Measurements from ENCODE around the gene STK40.
A peak's percentile ranks its signal among the peaks of the same experiment; 100 is the strongest.

STK40 gene

GRCh38 chr1:36401602-36402503 is 16.1 kb upstream of the STK40 start:
- no peak overlapping the region for H3K4me3 ChIP-seq (ENCODE audit: low read depth, low read length)
- TF ChIP-seq CTCF (IDR thresholded peaks at IDR 0.05; ENCODE audit: insufficient read depth, low read length, missing control alignments) = no peak
- ChIA-PET POLR2A (interaction anchor here (0.6 to 1.5 kb wide), 3 partner anchors 15 to 59 kb away, joined by 3 to 11 read pairs (median 4); no protein-coding TSS in a partner anchor), CTCF (interaction anchor here (1.3 kb wide), 1 partner anchor 13 kb away, joined by 4 read pairs; no protein-coding TSS in a partner anchor)
- no peak for DNase-seq (ENCODE audit: low read depth, low spot score)

DNA sequence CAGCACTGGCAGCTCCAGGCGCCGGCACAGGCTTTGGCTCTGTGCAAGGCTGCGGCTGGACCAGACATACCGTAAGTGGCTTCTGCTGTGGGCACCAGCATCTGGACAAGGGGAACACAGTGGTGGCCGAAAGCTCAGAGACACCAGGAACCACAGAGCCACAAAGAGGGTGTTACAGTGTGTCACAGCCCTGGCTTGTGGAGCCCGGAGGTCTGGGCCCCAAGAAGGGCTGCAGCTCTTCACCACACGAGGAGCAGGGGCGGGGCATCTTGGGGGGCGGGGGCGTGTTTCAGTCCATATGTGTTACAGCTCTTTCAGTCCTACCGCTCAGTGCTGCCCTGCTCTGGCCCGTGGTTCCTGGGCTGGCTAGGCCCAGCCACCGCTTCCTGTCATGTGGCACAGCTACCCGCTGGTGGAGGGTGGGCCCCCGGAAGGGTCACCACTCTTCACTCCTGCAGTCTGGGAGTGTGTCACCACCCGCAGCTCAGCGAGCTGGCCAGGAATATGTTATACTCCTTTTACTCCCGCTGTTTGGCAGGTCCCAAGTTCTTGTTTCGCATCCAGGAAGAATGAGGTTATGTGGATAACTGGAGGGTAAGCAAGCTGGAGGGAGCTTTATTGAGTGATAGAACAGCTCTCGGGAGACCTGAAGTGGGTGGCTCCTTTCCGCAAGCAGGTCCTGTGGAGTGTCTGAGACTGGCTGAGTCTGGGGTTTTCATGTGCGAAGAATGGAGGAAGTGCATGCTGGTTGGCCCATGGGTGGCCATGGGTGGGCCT is 15.3 kb upstream of the STK40 start:
- POLR2A ChIA-PET = interaction anchor here (0.7 to 1.5 kb wide), 3 partner anchors 14 to 80 kb away, joined by 3 to 11 read pairs (median 3); no protein-coding TSS in a partner anchor
- CTCF ChIA-PET = interaction anchor here (1.0 to 1.9 kb wide), 3 partner anchors 12 to 58 kb away, joined by 4 to 8 read pairs (median 5); no protein-coding TSS in a partner anchor
- no peak for DNase-seq (ENCODE audit: low read depth, low spot score)
- no peak overlapping the region for H3K4me3 ChIP-seq (ENCODE audit: low read depth, low read length)
- no peak for TF ChIP-seq CTCF (IDR thresholded peaks at IDR 0.05; ENCODE audit: insufficient read depth, low read length, missing control alignments)

DNA sequence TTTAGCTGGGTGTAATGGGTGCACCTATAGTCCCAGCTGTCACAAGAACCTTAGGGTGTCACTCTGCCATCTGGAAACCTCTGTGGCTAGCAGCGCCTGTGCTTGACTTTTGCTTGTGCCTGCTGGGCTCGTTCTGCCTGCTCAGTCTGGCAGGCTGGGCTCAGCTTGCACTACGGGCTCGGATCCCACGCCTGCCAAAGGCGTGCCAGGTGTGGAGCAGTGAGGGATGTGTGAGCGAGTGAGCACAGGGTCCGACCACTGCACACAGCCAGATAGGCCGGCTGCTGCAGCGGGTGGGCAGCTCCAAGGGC is 14.7 kb upstream of the STK40 start:
- H3K4me3 ChIP-seq (ENCODE audit: low read depth, low read length) = no peak overlapping the region
- TF ChIP-seq CTCF (IDR thresholded peaks at IDR 0.05; ENCODE audit: insufficient read depth, low read length, missing control alignments) = no peak
- POLR2A ChIA-PET = interaction anchor here (0.7 to 1.5 kb wide), 3 partner anchors 14 to 79 kb away, joined by 3 to 11 read pairs (median 3); no protein-coding TSS in a partner anchor
- CTCF ChIA-PET = interaction anchor here (1.0 to 2.6 kb wide), 4 partner anchors 8 to 58 kb away, joined by 4 to 13 read pairs (median 6); no protein-coding TSS in a partner anchor
- no peak for DNase-seq (ENCODE audit: low read depth, low spot score)

DNA sequence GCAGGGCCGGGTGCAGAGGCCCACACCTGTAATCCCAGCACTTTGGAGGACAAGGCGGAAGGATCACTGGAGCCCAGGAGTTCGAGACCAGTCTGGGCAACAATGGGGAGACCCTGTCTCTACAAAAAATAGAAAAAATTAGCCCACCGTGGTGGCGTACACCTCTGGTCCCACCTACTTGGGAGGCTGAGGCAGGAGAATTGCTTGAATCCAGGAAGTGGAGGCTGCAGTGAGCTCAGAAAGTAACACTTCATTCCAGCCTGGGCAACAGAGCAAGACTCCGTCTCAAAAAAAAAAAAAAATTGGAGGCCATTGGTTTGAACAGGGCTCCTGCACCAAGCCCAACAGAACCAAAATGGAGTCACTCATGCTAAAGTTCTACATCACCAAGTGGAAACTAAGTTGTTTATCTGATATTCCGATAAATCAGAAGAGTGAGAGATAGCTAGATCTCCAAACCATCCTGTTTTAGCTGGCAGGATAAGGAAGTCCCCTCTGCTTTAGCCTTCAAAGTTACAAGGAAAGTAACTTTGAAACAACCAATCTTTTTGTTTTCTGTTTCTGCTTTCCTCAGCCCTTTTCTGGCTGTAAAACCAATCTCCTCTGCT is 12.8 kb upstream of the STK40 start:
- no peak for TF ChIP-seq CTCF (IDR thresholded peaks at IDR 0.05; ENCODE audit: insufficient read depth, low read length, missing control alignments)
- no peak for DNase-seq (ENCODE audit: low read depth, low spot score)
- ChIA-PET POLR2A (interaction anchor here (2.0 kb wide), 1 partner anchor 12 kb away, joined by 29 read pairs; no protein-coding TSS in a partner anchor), CTCF (interaction anchor here (1.5 to 3.5 kb wide), 6 partner anchors 10 to 98 kb away, joined by 5 to 19 read pairs (median 10); no protein-coding TSS in a partner anchor)
- no peak overlapping the region for H3K4me3 ChIP-seq (ENCODE audit: low read depth, low read length)

GRCh38 chr1:36397378-36398230 is 11.9 kb upstream of the STK40 start, which contains the start of gene LSM10:
TSS of gene LSM10 (minus strand) at chr1:36397908. CDS start at chr1:36394129, 3,779 bp downstream.
- no peak for TF ChIP-seq CTCF (IDR thresholded peaks at IDR 0.05; ENCODE audit: insufficient read depth, low read length, missing control alignments)
- POLR2A ChIA-PET = interaction anchor here (0.5 to 2.0 kb wide), 5 partner anchors 8 to 75 kb away, joined by 3 to 29 read pairs (median 5); no protein-coding TSS in a partner anchor
- DNase-seq (ENCODE audit: low read depth, low spot score) = peak; percentile 44
- peak within 1 kb of the TSS; percentile 85 for H3K4me3 ChIP-seq (ENCODE audit: low read depth, low read length)
- CTCF ChIA-PET = interaction anchor here (0.7 to 3.5 kb wide), 9 partner anchors 11 to 112 kb away, joined by 3 to 19 read pairs (median 6); no protein-coding TSS in a partner anchor

Data from AG04449 (cell line).